Measurements from ENCODE around the gene RASA1. TPM values are rescaled to one million over a fixed set of nuclear protein-coding genes. Genes with fewer than 3 reads are reported as not detected.

Gene RASA1
- total RNA-seq, 1 experiment from 2014 or later: 40.1 TPM

DNA sequence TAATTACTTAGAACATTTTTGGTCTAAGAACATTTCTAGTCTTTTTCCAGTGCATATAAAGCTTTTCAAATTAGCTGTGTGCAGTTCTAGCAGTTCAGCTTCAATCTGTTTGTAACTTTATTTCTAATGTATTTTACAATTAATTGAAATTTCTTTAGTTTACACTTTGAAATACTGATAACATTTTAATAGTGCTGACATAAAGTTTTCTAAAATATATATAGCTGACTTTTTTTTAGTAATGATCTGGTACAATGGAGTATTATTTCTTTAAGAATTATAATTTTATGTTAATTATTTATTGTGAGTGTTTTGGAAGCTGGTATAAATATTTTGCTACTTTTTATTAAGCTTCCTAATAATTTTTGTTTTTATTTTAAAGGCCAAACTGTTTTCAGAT, 101.7 kb downstream of the RASA1 start:
- Histone ChIP-seq H3K4me1 (ENCODE audit: insufficient read depth, low read length) (no peaks in the 10 kb centered on the region), H3K4me2 (ENCODE audit: low read length) (no peak overlapping the region), H3K9me3 (ENCODE audit: low read length) (no peaks in the 10 kb centered on the region), H3K27ac (ENCODE audit: low read length) (no peak overlapping the region), H2AFZ (ENCODE audit: low read length) (no peak overlapping the region), H4K20me1 (ENCODE audit: low read length) (no peaks in the 10 kb centered on the region), H3K9ac (ENCODE audit: low read length) (no peak overlapping the region), H3K4me3 (ENCODE audit: low read length) (no peak overlapping the region), H3K9me2 (replicated peaks; ENCODE audit: low read length) (no peaks in the 10 kb centered on the region), H3K36me3 (ENCODE audit: low read depth, low read length) (peaks cover 42% of the 10 kb centered on the region), H3K79me2 (ENCODE audit: low read length) (no peaks in the 10 kb centered on the region), H3F3A (ENCODE audit: low read length, unreplicated experiment) (no peaks in the 10 kb centered on the region), H3K27me3 (ENCODE audit: low read length) (no peaks in the 10 kb centered on the region)
- TF ChIP-seq EZH2 (IDR thresholded peaks at IDR 0.05; ENCODE audit: low read length, unreplicated experiment) (no peak), EZH2phosphoT487 (IDR thresholded peaks at IDR 0.05; ENCODE audit: borderline replicate concordance, low read length) (no peak)
- TF ChIP-seq, protein P1, sequence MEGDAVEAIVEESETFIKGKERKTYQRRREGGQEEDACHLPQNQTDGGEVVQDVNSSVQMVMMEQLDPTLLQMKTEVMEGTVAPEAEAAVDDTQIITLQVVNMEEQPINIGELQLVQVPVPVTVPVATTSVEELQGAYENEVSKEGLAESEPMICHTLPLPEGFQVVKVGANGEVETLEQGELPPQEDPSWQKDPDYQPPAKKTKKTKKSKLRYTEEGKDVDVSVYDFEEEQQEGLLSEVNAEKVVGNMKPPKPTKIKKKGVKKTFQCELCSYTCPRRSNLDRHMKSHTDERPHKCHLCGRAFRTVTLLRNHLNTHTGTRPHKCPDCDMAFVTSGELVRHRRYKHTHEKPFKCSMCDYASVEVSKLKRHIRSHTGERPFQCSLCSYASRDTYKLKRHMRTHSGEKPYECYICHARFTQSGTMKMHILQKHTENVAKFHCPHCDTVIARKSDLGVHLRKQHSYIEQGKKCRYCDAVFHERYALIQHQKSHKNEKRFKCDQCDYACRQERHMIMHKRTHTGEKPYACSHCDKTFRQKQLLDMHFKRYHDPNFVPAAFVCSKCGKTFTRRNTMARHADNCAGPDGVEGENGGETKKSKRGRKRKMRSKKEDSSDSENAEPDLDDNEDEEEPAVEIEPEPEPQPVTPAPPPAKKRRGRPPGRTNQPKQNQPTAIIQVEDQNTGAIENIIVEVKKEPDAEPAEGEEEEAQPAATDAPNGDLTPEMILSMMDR (conservative IDR thresholded peaks at IDR 0.05; ENCODE audit: low read depth, low read length): no peak
- DNase-seq: no peak
- BruUV-seq (replicated peaks): no TSS peak
- intact Hi-C loops (cut with micrococcal nuclease): no loop called here
- ATAC-seq: no peak
- ChIA-PET POLR2A (ENCODE audit: unreplicated experiment) (no interaction called here), CTCF (interaction anchor here (0.5 to 0.6 kb wide), 2 partner anchors 159 to 764 kb away, joined by 3 to 4 read pairs; no protein-coding TSS in a partner anchor)

GRCh38 chr5:87372705-87373104, 105.0 kb downstream of the RASA1 start:
- peaks cover 55% of the 10 kb centered on the region for H3K36me3 ChIP-seq (ENCODE audit: low read depth, low read length)
- H2AFZ ChIP-seq (ENCODE audit: low read length): no peak overlapping the region
- no peaks in the 10 kb centered on the region for H3K79me2 ChIP-seq (ENCODE audit: low read length)
- H3K27me3 ChIP-seq (ENCODE audit: low read length): no peaks in the 10 kb centered on the region
- H3K4me1 ChIP-seq (ENCODE audit: insufficient read depth, low read length): no peaks in the 10 kb centered on the region
- intact Hi-C loops (cut with micrococcal nuclease): no loop called here
- TF ChIP-seq, protein P1 (conservative IDR thresholded peaks at IDR 0.05; ENCODE audit: low read depth, low read length): no peak
- TF ChIP-seq EZH2phosphoT487 (IDR thresholded peaks at IDR 0.05; ENCODE audit: borderline replicate concordance, low read length): no peak
- no peak for TF ChIP-seq EZH2 (IDR thresholded peaks at IDR 0.05; ENCODE audit: low read length, unreplicated experiment)
- H3K4me2 ChIP-seq (ENCODE audit: low read length): no peak overlapping the region
- BruUV-seq (replicated peaks): no TSS peak
- CTCF ChIA-PET: no interaction called here
- H3F3A ChIP-seq (ENCODE audit: low read length, unreplicated experiment): no peaks in the 10 kb centered on the region
- ATAC-seq: no peak
- H3K9me3 ChIP-seq (ENCODE audit: low read length): no peaks in the 10 kb centered on the region
- H3K4me3 ChIP-seq (ENCODE audit: low read length): no peak overlapping the region
- DNase-seq: no peak
- H4K20me1 ChIP-seq (ENCODE audit: low read length): 0 out of 2 replicates have a peak, but pooled peaks cover 5% of the 10 kb centered on the region
- no peak overlapping the region for H3K27ac ChIP-seq (ENCODE audit: low read length)
- POLR2A ChIA-PET (ENCODE audit: unreplicated experiment): no interaction called here
- no peak overlapping the region for H3K9ac ChIP-seq (ENCODE audit: low read length)
- H3K9me2 ChIP-seq (replicated peaks; ENCODE audit: low read length): no peaks in the 10 kb centered on the region

- ChIA-PET CTCF (no interaction called here), POLR2A (ENCODE audit: unreplicated experiment) (interaction anchor here (0.5 kb wide), 1 partner anchor 371 kb away, joined by 3 read pairs; no protein-coding TSS in a partner anchor)
- Histone ChIP-seq H2AFZ (ENCODE audit: low read length) (no peak overlapping the region), H3K4me2 (ENCODE audit: low read length) (no peak overlapping the region), H3K79me2 (ENCODE audit: low read length) (no peaks in the 10 kb centered on the region), H3K27ac (ENCODE audit: low read length) (no peak overlapping the region), H3F3A (ENCODE audit: low read length, unreplicated experiment) (no peaks in the 10 kb centered on the region), H3K36me3 (ENCODE audit: low read depth, low read length) (peaks cover 87% of the 10 kb centered on the region), H4K20me1 (ENCODE audit: low read length) (no peaks in the 10 kb centered on the region), H3K9me3 (ENCODE audit: low read length) (no peaks in the 10 kb centered on the region), H3K9me2 (replicated peaks; ENCODE audit: low read length) (no peaks in the 10 kb centered on the region), H3K9ac (ENCODE audit: low read length) (no peak overlapping the region), H3K4me1 (ENCODE audit: insufficient read depth, low read length) (peaks cover 13% of the 10 kb centered on the region), H3K4me3 (ENCODE audit: low read length) (no peak overlapping the region), H3K27me3 (ENCODE audit: low read length) (no peaks in the 10 kb centered on the region)
- BruUV-seq (replicated peaks): no TSS peak
- DNase-seq (no peak), ATAC-seq (no peak)
- no peak for TF ChIP-seq EZH2 (IDR thresholded peaks at IDR 0.05; ENCODE audit: low read length, unreplicated experiment)
- TF ChIP-seq, protein P1 (conservative IDR thresholded peaks at IDR 0.05; ENCODE audit: low read depth, low read length): no peak
- TF ChIP-seq EZH2phosphoT487 (IDR thresholded peaks at IDR 0.05; ENCODE audit: borderline replicate concordance, low read length): no peak
- intact Hi-C loops (cut with micrococcal nuclease): no loop called here
These were observed 114.5 kb downstream of the RASA1 start for GRCh38 chr5:87382224-87382623.

All from PC-3 (cell line).